ENCODE measurements around the gene BLZF1.
"Not testable (repeated sequence)": the region's sequence is repeated elsewhere in the genome, so short reads cannot be mapped to it uniquely, and the experiment has no call there.

The BLZF1 gene

DNA sequence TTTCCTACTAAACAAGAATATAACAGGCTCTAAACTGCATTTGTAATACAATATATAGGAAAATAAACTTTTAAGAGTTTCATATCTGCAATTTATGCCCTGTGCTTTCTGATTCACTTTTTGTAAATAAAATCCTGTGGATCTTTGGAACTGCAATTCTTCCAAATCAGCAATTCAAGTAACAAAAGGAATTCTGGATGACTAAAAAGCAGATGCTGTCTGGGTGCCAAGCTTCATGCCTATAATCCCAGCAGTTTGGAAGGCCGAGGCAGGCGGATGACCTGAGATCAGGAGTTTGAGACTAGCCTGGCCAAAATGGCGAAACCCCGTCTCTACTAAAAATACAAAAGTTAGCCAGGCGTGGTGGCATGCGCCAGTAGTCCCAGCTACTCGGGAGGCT, 6.7 kb upstream of the BLZF1 start:
- no peak for DNase-seq (ENCODE audit: low spot score)

DNA sequence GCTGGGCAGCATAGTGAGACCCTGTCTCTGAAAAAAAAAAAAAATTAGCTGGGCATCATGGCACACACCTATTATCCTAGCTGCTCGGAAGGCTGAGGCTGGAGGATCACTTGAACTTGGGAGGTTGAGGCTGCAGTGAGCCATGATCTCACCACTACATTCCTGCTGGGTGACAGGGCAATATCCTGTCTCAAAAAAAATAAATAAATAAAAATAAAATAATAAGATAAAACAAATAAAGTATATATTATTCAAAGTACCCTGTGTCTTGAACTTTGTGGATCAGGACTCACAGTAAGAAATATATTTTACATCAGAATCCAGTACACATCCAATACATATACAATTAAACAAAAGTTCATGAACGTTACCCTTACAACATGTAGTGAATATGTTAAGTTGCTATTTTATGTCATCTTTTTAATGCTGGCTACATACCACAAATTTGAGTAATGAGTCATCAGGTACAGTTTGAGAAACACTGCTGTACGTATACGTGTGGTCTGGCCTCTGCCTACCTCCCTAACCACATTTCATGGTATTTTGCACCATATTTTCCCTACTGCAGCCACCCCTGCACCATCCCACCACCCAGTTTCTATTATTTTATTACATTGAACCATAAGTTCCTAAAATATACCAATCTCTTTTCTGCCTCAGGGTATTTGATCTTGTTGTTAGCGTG, 4.8 kb upstream of the BLZF1 start:
- DNase-seq (ENCODE audit: low spot score) = no peak

DNA sequence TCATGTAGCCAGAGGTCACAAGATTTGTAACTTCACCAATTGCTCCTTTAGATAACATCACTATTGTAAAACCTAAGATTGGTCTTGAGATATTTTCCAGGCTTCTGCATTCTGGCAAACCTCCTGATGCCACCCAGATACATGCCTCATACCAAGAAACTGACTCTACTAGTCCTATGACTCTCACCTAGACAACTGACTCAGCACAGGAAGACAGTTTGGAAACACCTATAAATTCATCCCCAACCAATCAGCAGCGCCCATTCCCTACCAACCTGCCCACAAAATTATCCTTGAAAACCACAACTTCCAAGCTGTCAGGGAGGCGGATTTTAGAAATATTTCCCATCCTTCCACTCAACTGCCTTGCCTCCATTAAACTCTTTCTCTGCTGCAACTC, 3.0 kb upstream of the BLZF1 start:
- DNase-seq (ENCODE audit: low spot score) = no peak

DNA sequence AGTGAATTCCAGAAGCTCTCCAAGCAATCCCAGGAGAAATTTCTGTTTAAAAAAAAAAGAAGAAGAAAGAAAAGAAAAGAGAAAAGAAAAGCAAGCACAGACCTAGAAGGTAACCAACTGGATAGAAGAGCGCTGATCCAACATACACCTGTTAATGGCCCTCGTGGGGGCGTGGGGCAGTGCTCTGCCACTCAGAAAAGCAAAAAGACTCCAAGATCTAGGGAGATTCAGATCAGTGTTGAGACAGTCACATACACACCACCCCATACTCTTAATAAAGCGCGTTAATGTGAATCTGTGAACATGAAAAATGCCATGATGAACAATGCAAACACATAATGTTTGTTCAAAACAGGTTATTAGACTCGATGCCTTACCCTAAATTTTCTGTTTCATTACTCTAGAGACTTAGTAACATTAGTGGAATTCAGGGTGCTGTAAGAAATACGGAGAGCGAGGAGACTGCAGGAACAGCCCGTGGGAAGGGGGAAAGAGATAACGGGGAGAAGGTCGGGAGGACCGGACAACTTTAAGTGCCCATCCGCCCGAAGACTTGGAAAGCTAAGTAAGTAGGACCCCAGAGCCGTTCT, 804 bp upstream of the BLZF1 start:
- peak; percentile 24 for DNase-seq (ENCODE audit: low spot score)

DNA sequence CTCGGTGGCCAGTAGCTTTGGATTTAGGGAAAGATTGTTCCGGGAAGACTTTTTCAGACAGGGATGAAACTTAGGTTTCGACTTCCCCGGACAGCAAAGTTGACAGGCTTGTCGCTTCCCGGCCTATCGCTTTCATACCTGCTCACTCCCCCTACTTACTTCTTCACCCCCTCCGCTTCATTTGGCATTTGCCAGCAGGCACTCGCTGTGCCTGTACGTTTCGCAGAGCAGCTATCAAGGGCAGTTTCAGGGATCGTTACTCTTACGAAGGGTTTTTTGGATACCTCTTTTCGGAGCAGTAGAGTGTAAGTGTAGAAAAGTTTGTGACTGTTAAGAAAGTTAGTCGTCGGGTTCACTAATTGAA, 393 bp downstream of the BLZF1 start:
- peak; percentile 37 for DNase-seq (ENCODE audit: low spot score)

DNA sequence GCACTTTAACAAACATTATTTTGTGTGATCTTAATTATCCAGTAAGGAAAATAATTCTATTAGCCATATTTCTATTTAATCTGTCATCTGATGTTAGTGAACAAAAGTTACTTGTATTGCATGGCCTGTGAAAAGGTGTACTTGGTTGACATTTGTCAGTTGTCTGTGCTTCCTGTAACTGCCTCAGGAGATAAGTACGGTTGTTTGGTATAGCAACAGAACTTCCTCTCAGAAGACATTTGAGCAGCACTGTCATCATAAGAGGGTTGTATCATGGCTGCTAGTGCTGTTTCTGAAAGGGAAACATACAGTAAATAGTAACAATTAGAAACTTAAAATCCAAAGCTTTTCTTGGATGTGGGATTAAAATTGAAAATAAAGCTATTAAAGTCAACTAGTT, 3.4 kb downstream of the BLZF1 start:
- DNase-seq (ENCODE audit: low spot score) = no peak

DNA sequence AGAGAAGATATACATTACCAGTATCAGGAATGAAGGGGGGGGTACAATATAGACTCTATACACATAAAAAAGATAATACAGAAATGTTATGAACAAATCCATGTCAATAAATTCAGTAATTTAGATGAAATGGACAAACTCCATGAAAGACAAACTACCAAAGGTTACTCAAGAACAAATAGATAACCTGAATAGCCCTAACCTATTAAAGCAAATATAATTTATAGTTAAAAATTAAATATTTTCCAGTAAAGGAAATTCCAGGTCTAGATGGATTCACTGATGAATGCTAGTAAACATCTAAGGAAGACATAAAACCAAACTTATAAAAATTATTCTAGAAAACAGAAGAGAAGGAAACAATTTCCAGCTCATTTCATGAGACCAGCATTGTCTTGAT, 13.2 kb downstream of the BLZF1 start:
- DNase-seq (ENCODE audit: low spot score) = no peak

DNA sequence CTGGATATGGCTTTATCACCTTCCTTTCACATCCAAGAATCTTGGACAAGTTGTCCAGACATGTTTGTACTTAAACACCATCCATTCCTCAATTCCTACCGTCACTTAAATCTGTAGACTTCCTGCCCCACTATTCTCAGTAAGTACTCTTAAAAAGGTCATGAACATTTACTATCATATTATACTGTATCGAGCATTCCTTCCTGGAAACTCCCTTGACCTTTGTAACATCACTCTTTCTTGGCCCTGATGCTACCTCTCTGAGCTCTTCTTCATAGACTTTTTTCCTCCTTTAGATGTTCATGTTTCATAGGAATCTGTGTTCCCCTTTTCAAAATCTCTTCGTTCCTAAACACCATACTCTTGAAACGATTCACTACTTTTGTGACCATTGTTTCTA, 15.5 kb downstream of the BLZF1 start:
- no peak for DNase-seq (ENCODE audit: low spot score)

DNA sequence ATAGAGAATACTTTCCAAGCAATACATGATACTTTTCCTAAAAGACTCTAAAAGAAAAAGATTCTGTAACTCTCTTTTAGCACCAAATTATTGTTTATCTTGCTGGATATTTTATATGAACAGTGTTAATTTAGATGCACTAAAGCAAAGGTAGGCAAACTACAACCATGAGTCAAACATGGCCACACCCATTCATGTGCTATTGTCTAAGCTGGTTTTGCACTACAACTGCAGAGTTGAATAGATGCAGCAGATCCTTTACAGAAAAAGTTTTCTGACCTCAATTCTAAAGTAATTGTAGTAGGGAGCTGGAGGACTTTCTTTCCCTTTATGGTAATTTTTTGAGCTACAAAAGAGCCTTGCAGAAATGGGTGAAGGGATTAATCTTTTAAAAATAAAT, 19.4 kb downstream of the BLZF1 start:
- no peak for DNase-seq (ENCODE audit: low spot score)

DNA sequence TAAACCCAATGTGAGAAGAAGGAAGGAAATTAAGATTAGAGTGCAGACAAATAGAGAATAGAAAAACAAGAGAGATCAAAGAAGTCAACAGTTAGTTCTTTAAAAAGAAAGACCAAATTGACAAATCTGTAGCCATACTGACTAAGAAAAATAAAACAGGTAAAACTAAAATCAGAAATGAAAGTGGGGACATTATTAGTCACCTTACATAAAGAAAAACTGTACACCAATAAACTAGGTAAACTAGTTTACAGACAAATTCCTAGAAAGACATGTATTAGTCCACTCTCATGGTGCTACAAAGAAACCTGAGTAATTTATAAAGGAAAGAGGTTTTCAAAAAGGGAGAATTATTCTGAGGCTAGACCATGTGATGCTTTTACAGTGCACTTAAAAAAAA, 22.3 kb downstream of the BLZF1 start:
- no peak for DNase-seq (ENCODE audit: low spot score)

DNA sequence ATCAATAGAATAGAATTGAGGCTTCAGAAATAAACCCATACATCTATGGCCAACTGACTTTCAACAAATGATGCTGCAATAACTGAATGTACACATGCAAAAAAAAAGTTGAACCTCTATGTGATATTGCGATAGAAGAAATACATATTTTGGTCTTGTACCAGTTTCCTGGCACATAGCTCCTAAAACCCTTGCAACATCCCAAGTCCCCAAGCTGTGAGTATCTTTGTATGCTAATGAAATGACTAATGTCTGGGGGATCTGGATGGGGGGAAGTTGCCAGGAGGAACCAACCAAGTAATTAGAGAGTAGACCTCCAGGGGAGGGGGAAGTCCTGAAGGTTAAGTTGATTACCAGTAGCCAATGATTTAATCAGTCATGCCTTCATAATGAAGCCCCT, 24.4 kb downstream of the BLZF1 start:
- DNase-seq (ENCODE audit: low spot score) = no peak

DNA sequence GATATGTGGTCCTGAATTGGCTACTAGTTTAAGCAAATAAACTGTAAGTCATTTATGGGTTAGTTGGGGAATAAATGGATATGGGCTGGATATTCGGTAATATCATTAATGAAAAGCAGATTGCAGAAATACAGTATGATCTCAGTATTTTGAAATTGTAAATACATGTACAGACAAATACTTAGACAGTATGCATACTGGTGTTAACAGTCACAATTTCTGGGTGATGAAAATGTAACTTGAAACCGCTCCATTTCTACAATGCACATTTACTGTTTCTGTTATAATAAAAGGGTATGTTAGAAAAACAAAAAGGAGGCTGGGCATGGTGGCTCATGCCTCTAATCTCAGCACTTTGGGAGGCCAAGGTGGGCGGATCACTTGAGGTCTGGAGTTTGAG, 28.0 kb downstream of the BLZF1 start:
- DNase-seq (ENCODE audit: low spot score) = no peak

DNA sequence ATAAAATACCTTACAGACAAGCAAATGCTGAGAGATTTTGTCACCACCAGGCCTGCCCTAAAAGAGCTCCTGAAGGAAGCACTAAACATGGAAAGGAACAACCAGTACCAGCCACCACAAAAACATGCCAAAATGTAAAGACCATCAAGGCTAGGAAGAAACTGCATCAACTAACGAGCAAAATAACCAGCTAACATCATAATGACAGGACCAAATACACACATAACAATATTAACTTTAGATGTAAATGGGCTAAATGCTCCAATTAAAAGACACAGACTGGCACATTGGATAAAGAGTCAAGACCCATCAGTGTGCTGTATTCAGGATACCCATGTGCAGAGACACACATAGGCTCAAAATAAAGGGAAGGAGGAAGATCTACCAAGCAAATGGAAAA, 34.6 kb downstream of the BLZF1 start:
- DNase-seq (ENCODE audit: low spot score) = not testable (repeated sequence)

DNA sequence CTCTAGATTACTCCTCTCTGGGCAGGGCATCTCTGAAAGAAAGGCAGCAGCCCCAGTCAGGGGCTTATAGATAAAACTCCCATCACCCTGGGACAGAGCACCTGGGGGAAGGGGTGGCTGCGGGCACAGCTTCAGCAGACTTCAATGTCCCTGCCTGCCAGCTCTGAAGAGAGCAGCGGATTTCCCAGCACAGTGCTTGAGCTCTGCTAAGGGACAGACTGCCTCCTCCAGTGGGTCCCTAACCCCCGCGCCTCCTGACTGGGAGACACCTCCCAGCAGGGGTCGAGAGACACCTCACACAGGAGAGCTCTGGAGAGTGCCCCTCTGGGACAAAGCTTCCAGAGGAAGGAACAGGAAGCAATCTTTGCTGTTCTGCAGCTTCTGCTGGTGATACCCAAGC, 40.3 kb downstream of the BLZF1 start:
- DNase-seq (ENCODE audit: low spot score) = not testable (repeated sequence)

DNA sequence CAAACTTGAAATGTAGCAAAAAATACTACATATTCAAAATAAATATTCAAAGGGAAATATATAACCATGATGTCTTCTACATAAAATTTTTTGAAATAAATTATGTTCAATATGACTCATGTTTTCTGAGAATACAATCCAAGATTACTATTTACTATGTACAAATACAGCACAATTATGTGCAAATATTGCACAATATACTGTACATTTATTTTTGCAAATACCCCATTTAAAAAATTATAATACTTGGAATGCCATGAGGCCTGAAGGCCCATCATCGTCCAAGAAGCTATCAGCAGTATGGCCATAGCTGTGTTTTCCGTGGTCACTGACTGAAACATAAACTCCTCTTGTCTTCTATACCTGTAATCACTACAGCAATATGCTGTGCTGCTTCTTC, 47.0 kb downstream of the BLZF1 start:
- no peak for DNase-seq (ENCODE audit: low spot score)

DNA sequence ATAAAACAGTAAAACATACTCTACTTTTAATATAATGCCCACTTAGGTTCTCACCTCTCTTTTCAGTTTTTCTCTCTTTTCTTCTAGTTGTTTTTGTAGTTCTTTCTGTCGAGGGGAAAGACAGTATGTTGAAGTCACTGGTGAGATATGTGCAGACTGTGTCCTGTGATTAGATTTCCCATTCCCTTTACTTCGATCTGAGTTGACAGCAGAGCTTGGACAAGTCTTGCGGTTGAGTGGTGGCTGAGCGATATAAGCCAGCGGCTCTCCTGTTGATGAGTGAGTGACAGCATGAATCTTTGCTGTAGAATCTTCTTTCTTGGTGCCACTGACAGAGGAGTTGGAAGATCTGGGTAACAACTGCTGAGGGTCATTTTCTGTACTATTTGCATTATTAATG, 53.3 kb downstream of the BLZF1 start:
- DNase-seq (ENCODE audit: low spot score) = no peak

DNA sequence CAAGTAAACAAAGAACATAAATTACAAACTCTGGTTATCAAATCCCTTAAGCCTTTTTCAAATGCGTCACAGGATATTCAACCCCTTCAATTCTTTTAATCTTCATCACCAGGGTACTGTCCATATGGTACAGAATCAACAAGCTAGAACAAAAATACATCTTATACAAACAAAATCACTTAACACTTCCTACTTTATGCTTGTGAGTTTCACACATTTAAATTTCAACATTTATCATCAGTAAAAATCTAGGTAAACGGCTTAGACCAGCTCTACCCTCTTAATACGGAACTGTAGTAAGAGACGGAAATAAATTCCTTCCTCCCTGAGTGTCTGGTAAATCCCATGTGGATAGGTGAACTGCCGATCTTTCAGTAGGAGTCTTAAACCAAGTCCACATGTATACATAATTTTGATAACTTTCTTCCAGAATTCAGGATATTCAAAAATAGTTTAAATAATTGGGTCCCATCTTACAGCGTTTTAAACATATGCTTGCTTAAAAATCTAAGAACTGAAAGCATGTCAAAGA, 58.2 kb downstream of the BLZF1 start:
- DNase-seq (ENCODE audit: low spot score) = peak; percentile 52

DNA sequence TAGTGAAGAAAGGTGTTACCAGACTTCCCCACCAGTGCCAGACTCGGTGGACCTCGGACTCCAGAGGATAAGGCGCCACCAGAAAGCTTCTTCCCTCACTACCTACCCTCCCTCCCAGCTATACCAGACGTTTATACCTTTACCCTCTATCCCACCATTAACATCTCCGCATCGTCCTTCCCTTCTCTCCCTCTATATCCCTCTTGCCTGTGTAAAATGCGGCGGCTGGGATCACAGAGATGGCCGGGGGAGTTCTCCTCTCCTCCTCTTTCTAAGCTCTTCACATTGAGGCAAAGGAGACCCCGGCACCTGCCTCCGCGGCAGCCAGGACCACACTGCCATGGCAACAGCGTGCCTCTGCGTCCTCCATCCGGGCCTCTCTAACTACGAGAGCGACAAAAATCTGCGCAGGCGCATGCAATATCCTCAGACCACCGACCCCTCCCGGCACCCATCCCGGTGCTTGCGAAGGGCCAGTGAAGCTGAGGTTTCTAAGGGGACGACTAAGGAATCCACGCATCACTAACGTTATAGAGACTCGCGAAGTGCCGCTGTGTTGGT, 59.2 kb downstream of the BLZF1 start, which contains the start of gene CCDC181:
CCDC181 (minus strand) TSS at position 394 of the 561 bp plus-strand sequence. CDS start 2,547 bp downstream, outside the sequence.
- DNase-seq (ENCODE audit: low spot score) = peak; percentile 80

Measured in D341Med (cell line).